ENCODE results near the gene NEU1. TPM values are rescaled to one million over a fixed set of nuclear protein-coding genes. Genes with fewer than 3 reads are reported as not detected.
"Not testable (repeated sequence)": the region's sequence is repeated elsewhere in the genome, so short reads cannot be mapped to it uniquely, and the experiment has no call there.

The NEU1 gene
- total and polyA plus RNA-seq, 8 donors = 25.7 to 106 (median 29.4) TPM

GRCh38 chr6:31814677-31815024 lies 48.0 kb downstream of the NEU1 start:
- TF ChIP-seq CTCF (IDR thresholded peaks at IDR 0.05) = no peak
- intact Hi-C loops (cut with DNase I) = no loop called here
- peak overlapping the region; percentile 37 to 56 for H3K4me3 ChIP-seq
- H3K4me1 ChIP-seq = peaks cover 20 to 47% of the 10 kb centered on the region in 2 donors
- ATAC-seq (peak; percentile 62), DNase-seq (peak; percentile 93 to 99 (median 96))
- peak overlapping the region; percentile 96 to 100 for H3K27ac ChIP-seq
- H3K9me3 ChIP-seq = no peaks in the 10 kb centered on the region
- H3K27me3 ChIP-seq = no peaks in the 10 kb centered on the region
- no peaks in the 10 kb centered on the region for H3K36me3 ChIP-seq

- ATAC-seq (no peak), DNase-seq (no peak)
- intact Hi-C loops (cut with DNase I) = no loop called here
- H3K27me3 ChIP-seq = no peaks in the 10 kb centered on the region
- peak overlapping the region; percentile 96 to 100 for H3K27ac ChIP-seq
- H3K4me3 ChIP-seq = peak overlapping the region in 1 of 2 donors; percentile 56
- H3K4me1 ChIP-seq = peaks cover 12 to 35% of the 10 kb centered on the region in 2 donors
- TF ChIP-seq CTCF (IDR thresholded peaks at IDR 0.05) = no peak
- H3K9me3 ChIP-seq = no peaks in the 10 kb centered on the region
- H3K36me3 ChIP-seq = no peaks in the 10 kb centered on the region
Measured at GRCh38 chr6:31813465-31813849, 49.2 kb downstream of the NEU1 start.

- H3K4me3 ChIP-seq = no peak overlapping the region
- H3K4me1 ChIP-seq = peaks cover 9 to 31% of the 10 kb centered on the region in 2 donors
- ATAC-seq = no peak
- no peaks in the 10 kb centered on the region for H3K9me3 ChIP-seq
- TF ChIP-seq CTCF (IDR thresholded peaks at IDR 0.05) = no peak
- no peak for DNase-seq
- H3K27me3 ChIP-seq = no peaks in the 10 kb centered on the region
- no peak overlapping the region for H3K27ac ChIP-seq
- H3K36me3 ChIP-seq = no peaks in the 10 kb centered on the region
- intact Hi-C loops (cut with DNase I) = no loop called here
Measured at GRCh38 chr6:31811645-31812044, 51.0 kb downstream of the NEU1 start.

- ATAC-seq; H3K27me3 ChIP-seq; H3K4me3 ChIP-seq; H3K36me3 ChIP-seq; H3K9me3 ChIP-seq; DNase-seq; intact Hi-C loops (cut with DNase I); H3K27ac ChIP-seq: not testable (repeated sequence)
- peaks cover 11 to 38% of the 10 kb centered on the region in 2 donors for H3K4me1 ChIP-seq
Measured at GRCh38 chr6:31808599-31808998, 54.0 kb downstream of the NEU1 start.

Other genes starting within 250 kb of the NEU1 start
Only the 30 nearest of the 36 such genes appear.
- 10 to 100 TPM; 10.3 to 13.2 TPM for gene GPANK1, start 197.8 kb downstream of the NEU1 start, total RNA-seq
- gene GPANK1, start 197.8 kb downstream of the NEU1 start, polyA plus RNA-seq (ENCODE audit: insufficient read length in 6 of 6) = 10 to 100 TPM; 18.0 to 22.8 (median 22.2) TPM
- gene CSNK2B, start 196.7 kb downstream of the NEU1 start, total RNA-seq = 100 to 1,000 TPM in 1 of 2 donors, 10 to 100 TPM in 1; 96.6 to 128 TPM
- gene CSNK2B, start 196.7 kb downstream of the NEU1 start, polyA plus RNA-seq (ENCODE audit: insufficient read length in 6 of 6) = 100 to 1,000 TPM; 189 to 210 (median 196) TPM
- 10 to 100 TPM in 1 of 2 donors, 1 to 10 TPM in 1; 6.9 to 13.6 TPM for gene LY6G5B, start 192.8 kb downstream of the NEU1 start, total RNA-seq
- gene LY6G5B, start 192.8 kb downstream of the NEU1 start, polyA plus RNA-seq (ENCODE audit: insufficient read length in 6 of 6) = 10 to 100 TPM; 25.2 to 41.0 (median 35.8) TPM
- 1 to 10 TPM; 3.1 to 5.9 TPM for gene LY6G5C, start 181.8 kb downstream of the NEU1 start, total RNA-seq
- gene LY6G5C, start 181.8 kb downstream of the NEU1 start, polyA plus RNA-seq (ENCODE audit: insufficient read length in 6 of 6) = 1 to 10 TPM; 2.9 to 6.3 (median 3.7) TPM
- gene ABHD16A, start 159.5 kb downstream of the NEU1 start, total RNA-seq = 10 to 100 TPM; 53.6 to 58.6 TPM
- 10 to 100 TPM; 55.7 to 63.9 (median 58.6) TPM for gene ABHD16A, start 159.5 kb downstream of the NEU1 start, polyA plus RNA-seq (ENCODE audit: insufficient read length in 6 of 6)
- 1 to 10 TPM in 1 of 2 donors, not detected in 1; 1.4 TPM for gene LY6G6F, start 156.0 kb downstream of the NEU1 start, total RNA-seq
- gene LY6G6F, start 156.0 kb downstream of the NEU1 start, polyA plus RNA-seq (ENCODE audit: insufficient read length in 6 of 6) = 1 to 10 TPM in 4 of 6 donors, under 1 TPM in 2; 0.53 to 1.8 (median 1.2) TPM
- gene LY6G6D, start 147.5 kb downstream of the NEU1 start, total RNA-seq = not detected
- gene LY6G6D, start 147.5 kb downstream of the NEU1 start, polyA plus RNA-seq (ENCODE audit: insufficient read length in 6 of 6) = under 1 TPM in 1 of 6 donors, not detected in 5; 0.57 TPM
- gene LY6G6C, start 141.1 kb downstream of the NEU1 start, total RNA-seq = not detected
- under 1 TPM; 0.17 to 0.75 (median 0.43) TPM for gene LY6G6C, start 141.1 kb downstream of the NEU1 start, polyA plus RNA-seq (ENCODE audit: insufficient read length in 6 of 6)
- 1 to 10 TPM; 1.2 to 1.9 TPM for gene MPIG6B, start 139.4 kb downstream of the NEU1 start, total RNA-seq
- 1 to 10 TPM; 2.8 to 3.5 (median 3.0) TPM for gene MPIG6B, start 139.4 kb downstream of the NEU1 start, polyA plus RNA-seq (ENCODE audit: insufficient read length in 6 of 6)
- gene DDAH2, start 133.5 kb downstream of the NEU1 start, total RNA-seq = 10 to 100 TPM; 70.2 to 77.3 TPM
- gene DDAH2, start 133.5 kb downstream of the NEU1 start, polyA plus RNA-seq (ENCODE audit: insufficient read length in 6 of 6) = 100 to 1,000 TPM; 139 to 199 (median 175) TPM
- 100 to 1,000 TPM; 283 to 465 TPM for gene CLIC1, start 126.3 kb downstream of the NEU1 start, total RNA-seq
- gene CLIC1, start 126.3 kb downstream of the NEU1 start, polyA plus RNA-seq (ENCODE audit: insufficient read length in 6 of 6) = 100 to 1,000 TPM; 226 to 279 (median 261) TPM
- gene MSH5, start 122.8 kb downstream of the NEU1 start, total RNA-seq = 10 to 100 TPM in 1 of 2 donors, 1 to 10 TPM in 1; 9.7 to 20.0 TPM
- gene MSH5, start 122.8 kb downstream of the NEU1 start, polyA plus RNA-seq (ENCODE audit: insufficient read length in 6 of 6) = 10 to 100 TPM; 34.4 to 49.8 (median 39.1) TPM
- gene SAPCD1, start 100.2 kb downstream of the NEU1 start, total RNA-seq = 1 to 10 TPM; 1.3 to 3.9 TPM
- 10 to 100 TPM in 2 of 6 donors, 1 to 10 TPM in 4; 6.5 to 11.1 (median 8.2) TPM for gene SAPCD1, start 100.2 kb downstream of the NEU1 start, polyA plus RNA-seq (ENCODE audit: insufficient read length in 6 of 6)
- gene VWA7, start 85.5 kb downstream of the NEU1 start, total RNA-seq = 1 to 10 TPM; 4.6 to 5.0 TPM
- 1 to 10 TPM; 1.4 to 3.8 (median 2.2) TPM for gene VWA7, start 85.5 kb downstream of the NEU1 start, polyA plus RNA-seq (ENCODE audit: insufficient read length in 6 of 6)
- gene VARS1, start 67.1 kb downstream of the NEU1 start, total RNA-seq = 100 to 1,000 TPM in 1 of 2 donors, 10 to 100 TPM in 1; 43.6 to 103 TPM
- 10 to 100 TPM; 38.4 to 61.7 (median 46.6) TPM for gene VARS1, start 67.1 kb downstream of the NEU1 start, polyA plus RNA-seq (ENCODE audit: insufficient read length in 6 of 6)
- gene LSM2, start 55.9 kb downstream of the NEU1 start, total RNA-seq = 10 to 100 TPM; 38.7 to 51.5 TPM
- 10 to 100 TPM; 79.4 to 88.5 (median 83.6) TPM for gene LSM2, start 55.9 kb downstream of the NEU1 start, polyA plus RNA-seq (ENCODE audit: insufficient read length in 6 of 6)
- gene HSPA1L, start 47.5 kb downstream of the NEU1 start, total RNA-seq = 1 to 10 TPM in 1 of 2 donors, under 1 TPM in 1; 0.99 to 1.2 TPM
- gene HSPA1L, start 47.5 kb downstream of the NEU1 start, polyA plus RNA-seq (ENCODE audit: insufficient read length in 6 of 6) = 1 to 10 TPM; 2.8 to 4.4 (median 3.4) TPM
- 100 to 1,000 TPM; 155 to 205 TPM for gene HSPA1A, start 47.3 kb downstream of the NEU1 start, total RNA-seq
- gene HSPA1A, start 47.3 kb downstream of the NEU1 start, polyA plus RNA-seq (ENCODE audit: insufficient read length in 6 of 6) = 100 to 1,000 TPM in 2 of 6 donors, 10 to 100 TPM in 4; 64.3 to 124 (median 78.3) TPM
- 100 to 1,000 TPM; 104 to 180 TPM for gene HSPA1B, start 35.1 kb downstream of the NEU1 start, total RNA-seq
- gene HSPA1B, start 35.1 kb downstream of the NEU1 start, polyA plus RNA-seq (ENCODE audit: insufficient read length in 6 of 6) = 100 to 1,000 TPM in 2 of 6 donors, 10 to 100 TPM in 4; 66.6 to 125 (median 89.1) TPM
- gene SLC44A4, start 16.2 kb upstream of the NEU1 start, total RNA-seq = 10 to 100 TPM; 37.5 to 78.8 TPM
- 10 to 100 TPM in 5 of 6 donors, 1 to 10 TPM in 1; 9.6 to 22.9 (median 18.7) TPM for gene SLC44A4, start 16.2 kb upstream of the NEU1 start, polyA plus RNA-seq (ENCODE audit: insufficient read length in 6 of 6)
- 10 to 100 TPM; 41.0 to 42.3 TPM for gene EHMT2, start 34.9 kb upstream of the NEU1 start, total RNA-seq
- gene EHMT2, start 34.9 kb upstream of the NEU1 start, polyA plus RNA-seq (ENCODE audit: insufficient read length in 6 of 6) = 10 to 100 TPM; 66.3 to 85.0 (median 77.4) TPM
- gene ZBTB12, start 39.3 kb upstream of the NEU1 start, total RNA-seq = 1 to 10 TPM; 4.8 to 6.5 TPM
- gene ZBTB12, start 39.3 kb upstream of the NEU1 start, polyA plus RNA-seq (ENCODE audit: insufficient read length in 6 of 6) = 10 to 100 TPM; 20.7 to 23.4 (median 22.9) TPM
- gene C2, start 64.9 kb upstream of the NEU1 start, total RNA-seq = 100 to 1,000 TPM; 181 to 192 TPM
- 1 to 10 TPM; 3.3 to 7.6 (median 4.9) TPM for gene C2, start 64.9 kb upstream of the NEU1 start, polyA plus RNA-seq (ENCODE audit: insufficient read length in 6 of 6)
- gene CFB, start 83.3 kb upstream of the NEU1 start, total RNA-seq = 100 to 1,000 TPM in 1 of 2 donors, 10 to 100 TPM in 1; 69.1 to 131 TPM
- 1 to 10 TPM; 1.7 to 6.9 (median 3.0) TPM for gene CFB, start 83.3 kb upstream of the NEU1 start, polyA plus RNA-seq (ENCODE audit: insufficient read length in 6 of 6)
- 10 to 100 TPM; 42.9 to 56.2 TPM for gene NELFE, start 96.2 kb upstream of the NEU1 start, total RNA-seq
- 10 to 100 TPM; 77.9 to 93.0 (median 82.9) TPM for gene NELFE, start 96.2 kb upstream of the NEU1 start, polyA plus RNA-seq (ENCODE audit: insufficient read length in 6 of 6)
- gene SKIC2, start 96.4 kb upstream of the NEU1 start, total RNA-seq = 10 to 100 TPM; 65.4 to 67.9 TPM
- gene SKIC2, start 96.4 kb upstream of the NEU1 start, polyA plus RNA-seq (ENCODE audit: insufficient read length in 6 of 6) = 10 to 100 TPM; 39.1 to 50.8 (median 42.2) TPM
- 10 to 100 TPM; 16.2 to 17.8 TPM for gene DXO, start 109.3 kb upstream of the NEU1 start, total RNA-seq
- 10 to 100 TPM; 21.4 to 28.3 (median 26.5) TPM for gene DXO, start 109.3 kb upstream of the NEU1 start, polyA plus RNA-seq (ENCODE audit: insufficient read length in 6 of 6)
- gene C4A, start 119.2 kb upstream of the NEU1 start, total RNA-seq = 100 to 1,000 TPM in 1 of 2 donors, 10 to 100 TPM in 1; 95.5 to 124 TPM
- gene C4A, start 119.2 kb upstream of the NEU1 start, polyA plus RNA-seq (ENCODE audit: insufficient read length in 6 of 6) = 10 to 100 TPM in 2 of 6 donors, 1 to 10 TPM in 4; 5.9 to 20.7 (median 7.4) TPM
- gene C4B, start 152.0 kb upstream of the NEU1 start, total RNA-seq = 100 to 1,000 TPM in 1 of 2 donors, 10 to 100 TPM in 1; 81.3 to 101 TPM
- gene C4B, start 152.0 kb upstream of the NEU1 start, polyA plus RNA-seq (ENCODE audit: insufficient read length in 6 of 6) = 10 to 100 TPM in 4 of 6 donors, 1 to 10 TPM in 2; 8.2 to 19.8 (median 11.8) TPM
- gene CYP21A2, start 175.6 kb upstream of the NEU1 start, total RNA-seq = under 1 TPM; 0.23 to 0.47 TPM
- gene CYP21A2, start 175.6 kb upstream of the NEU1 start, polyA plus RNA-seq (ENCODE audit: insufficient read length in 6 of 6) = 1 to 10 TPM in 2 of 6 donors, under 1 TPM in 4; 0.65 to 1.6 (median 0.88) TPM

All from left lung (tissue), 10 donors.